Activated CD8-positive, alpha-beta memory T cell treated with anti-CD3 and anti-CD28 coated beads, Interleukin-2, amount 50 U/mL, for 1 hour (primary cell): ENCODE results near the gene SOX5.

Experiments
- DNase-seq: peaks from one replicate; pipeline ENCODE4 v3.0.0-alpha.2; 2020; ENCODE audit errors: extremely low read depth

Gene SOX5

GRCh38 chr12:23949348-23950209, at the start of gene SOX5:
Gene SOX5 (minus strand): TSS chr12:23949670. CDS start chr12:23949601, 69 bp downstream.
- no peak for DNase-seq

- DNase-seq = no peak
Measured at GRCh38 chr12:23987046-23987445, 37.6 kb upstream of the SOX5 start.

- no peak for DNase-seq
Measured at GRCh38 chr12:23980826-23981225, 31.4 kb upstream of the SOX5 start.

GRCh38 chr12:23964812-23965211, 15.3 kb upstream of the SOX5 start:
- no peak for DNase-seq

- DNase-seq = no peak
Measured at GRCh38 chr12:23959826-23960225, 10.4 kb upstream of the SOX5 start.

GRCh38 chr12:23954332-23954731, 4.9 kb upstream of the SOX5 start:
- DNase-seq = no peak

GRCh38 chr12:23952071-23952470, 2.6 kb upstream of the SOX5 start:
- no peak for DNase-seq

- DNase-seq = no peak
Measured at GRCh38 chr12:23950775-23951451, 1.4 kb upstream of the SOX5 start.

GRCh38 chr12:23950210-23950774, 822 bp upstream of the SOX5 start:
- DNase-seq = no peak

- DNase-seq = no peak
Measured at GRCh38 chr12:23948291-23948690, 1.2 kb downstream of the SOX5 start.

GRCh38 chr12:23947395-23947794, 2.1 kb downstream of the SOX5 start:
- no peak for DNase-seq

GRCh38 chr12:23945249-23945648, 4.2 kb downstream of the SOX5 start:
- DNase-seq = no peak

GRCh38 chr12:23944067-23944466, 5.4 kb downstream of the SOX5 start:
- no peak for DNase-seq

GRCh38 chr12:23942841-23943240, 6.6 kb downstream of the SOX5 start:
- DNase-seq = no peak

- DNase-seq = no peak
Measured at GRCh38 chr12:23941780-23942179, 7.7 kb downstream of the SOX5 start.

- DNase-seq = no peak
Measured at GRCh38 chr12:23938422-23938821, 11.0 kb downstream of the SOX5 start.

GRCh38 chr12:23931176-23931575, 18.3 kb downstream of the SOX5 start:
- DNase-seq = no peak

GRCh38 chr12:23930599-23930998, 18.9 kb downstream of the SOX5 start:
- no peak for DNase-seq

GRCh38 chr12:23929906-23930305, 19.6 kb downstream of the SOX5 start:
- DNase-seq = no peak

GRCh38 chr12:23927907-23928306, 21.6 kb downstream of the SOX5 start:
- no peak for DNase-seq

GRCh38 chr12:23921099-23921856, 28.2 kb downstream of the SOX5 start:
- no peak for DNase-seq

- no peak for DNase-seq
Measured at GRCh38 chr12:23911574-23911973, 37.9 kb downstream of the SOX5 start.
